Epithelial cell of prostate (primary cell): Measurements from ENCODE around the gene CAMK2D.

Source experiments
- DNase-seq: peaks from one replicate; pipeline ENCODE4 v3.0.0-alpha.2; 2011; ENCODE audit warnings: low read depth, low spot score
- H3K27ac ChIP-seq: fragments of 450-650 bp; 2 replicates; pipeline ENCODE4 v1.5.1; 2017; ENCODE audit warnings: mild to moderate bottlenecking

The CAMK2D gene

DNA sequence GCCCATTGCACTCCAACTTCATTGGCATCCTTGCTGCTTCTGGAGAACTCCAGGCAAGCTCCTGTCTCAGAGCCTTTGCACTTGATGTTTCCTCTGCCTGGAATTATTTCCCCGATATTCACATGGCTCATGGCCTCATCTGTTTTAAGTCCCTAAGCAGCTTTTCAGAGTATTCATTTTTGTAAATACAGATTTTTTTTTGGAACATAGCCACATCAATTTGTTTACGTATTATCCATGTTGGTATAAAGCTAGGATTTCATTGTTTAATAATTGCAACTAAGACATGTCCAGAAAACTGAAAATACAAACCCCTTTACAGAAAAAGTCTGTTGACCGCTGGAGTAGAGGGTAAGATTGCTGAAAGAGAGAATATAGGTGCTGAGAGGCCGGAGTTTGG lies 142.0 kb downstream of the CAMK2D start:
- no peak overlapping the region for H3K27ac ChIP-seq
- DNase-seq, result no peak

DNA sequence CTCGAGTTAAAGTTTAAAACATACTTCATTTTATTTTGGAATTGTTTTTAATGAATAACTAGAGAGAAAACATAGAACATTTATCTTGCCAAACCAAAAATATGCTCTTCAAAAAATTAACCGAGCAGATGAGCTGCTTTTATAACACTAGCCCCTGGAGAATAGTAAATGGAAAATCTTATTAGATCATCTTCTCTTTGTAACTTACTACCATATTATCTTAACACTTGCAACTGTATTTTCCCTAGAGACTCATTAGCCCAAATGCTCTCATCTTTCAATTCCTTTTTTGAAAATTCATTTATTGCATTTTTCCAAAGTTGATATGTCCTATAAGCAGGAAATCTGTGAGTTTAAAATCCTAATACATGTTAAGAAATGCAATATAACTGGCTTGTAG lies 143.3 kb downstream of the CAMK2D start:
- no peak overlapping the region for H3K27ac ChIP-seq
- DNase-seq, result no peak

DNA sequence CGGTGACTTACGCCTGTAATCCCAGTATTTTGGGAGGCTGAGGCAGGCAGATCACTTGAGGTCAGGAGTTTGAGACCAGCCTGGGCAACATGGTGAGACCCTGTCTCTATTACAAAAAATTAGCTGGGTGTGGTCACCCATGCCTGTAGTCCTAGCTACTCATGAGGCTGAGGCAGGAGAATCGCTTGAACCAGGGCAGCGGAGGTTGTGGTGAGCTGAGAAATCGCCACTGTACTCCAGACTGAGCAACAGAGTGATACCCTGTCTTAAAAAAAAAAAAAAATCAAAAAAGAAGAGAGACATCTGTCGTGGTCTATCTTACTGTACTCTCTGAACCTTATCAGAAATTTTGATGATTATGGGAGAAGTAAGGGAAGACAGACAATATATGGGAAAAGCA lies 144.3 kb downstream of the CAMK2D start:
- no peak for DNase-seq
- no peak overlapping the region for H3K27ac ChIP-seq

DNA sequence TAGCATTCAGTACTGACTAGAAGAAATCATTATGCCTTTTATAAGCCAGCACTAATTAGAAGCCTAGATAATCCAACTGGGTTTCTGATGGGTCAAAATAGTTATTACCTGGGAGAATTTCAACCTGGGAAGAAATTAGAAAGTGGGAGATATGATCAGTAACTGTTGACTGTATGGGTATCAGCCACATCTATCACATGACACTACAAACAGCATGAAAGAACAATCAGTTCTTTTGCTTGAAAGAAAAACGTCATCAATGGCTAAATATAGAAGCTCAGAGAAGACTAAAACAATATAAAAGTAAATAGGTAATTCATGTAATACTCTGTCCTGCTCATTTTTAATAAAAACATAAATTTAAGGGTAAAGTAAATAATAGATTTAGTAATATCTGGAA lies 145.1 kb downstream of the CAMK2D start:
- H3K27ac ChIP-seq, result no peak overlapping the region
- DNase-seq, result no peak

DNA sequence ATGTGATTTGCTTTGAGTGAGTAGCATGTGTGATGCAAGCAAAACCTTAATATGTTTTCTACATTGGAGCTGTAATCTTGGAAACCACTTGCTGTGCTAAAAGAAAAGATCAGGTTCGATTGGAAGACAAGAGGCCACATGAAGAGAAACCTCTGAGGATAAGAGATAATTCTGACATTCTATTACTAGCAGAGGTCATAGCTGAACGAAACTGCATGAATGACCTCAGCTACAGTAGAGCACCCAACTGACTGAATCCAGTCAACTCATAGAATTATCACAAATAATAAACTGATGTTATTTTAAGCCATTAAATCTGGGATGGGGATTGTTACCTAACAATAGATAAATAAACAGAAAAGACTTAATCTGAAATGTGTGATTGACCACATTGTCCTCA lies 147.1 kb downstream of the CAMK2D start:
- no peak overlapping the region for H3K27ac ChIP-seq
- DNase-seq, result no peak

DNA sequence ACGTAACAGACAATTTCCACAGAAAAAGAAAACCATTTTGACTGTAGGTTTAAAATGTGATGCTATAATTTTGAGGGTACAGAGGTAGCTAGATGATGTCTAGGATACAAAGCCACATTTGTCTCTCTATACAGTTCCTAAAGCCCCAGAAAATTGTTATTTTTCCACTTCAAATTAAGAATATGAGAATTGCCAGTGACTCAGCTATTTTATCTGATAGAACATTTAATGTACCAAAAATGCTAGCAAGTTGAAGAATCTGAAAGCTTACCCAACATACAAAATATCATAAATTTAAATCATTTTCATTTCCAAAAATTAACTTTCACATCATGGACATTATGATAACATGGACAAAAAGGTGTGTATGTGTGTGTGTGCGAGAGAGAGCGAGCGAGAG lies 148.0 kb downstream of the CAMK2D start:
- H3K27ac ChIP-seq, result no peak overlapping the region

DNA sequence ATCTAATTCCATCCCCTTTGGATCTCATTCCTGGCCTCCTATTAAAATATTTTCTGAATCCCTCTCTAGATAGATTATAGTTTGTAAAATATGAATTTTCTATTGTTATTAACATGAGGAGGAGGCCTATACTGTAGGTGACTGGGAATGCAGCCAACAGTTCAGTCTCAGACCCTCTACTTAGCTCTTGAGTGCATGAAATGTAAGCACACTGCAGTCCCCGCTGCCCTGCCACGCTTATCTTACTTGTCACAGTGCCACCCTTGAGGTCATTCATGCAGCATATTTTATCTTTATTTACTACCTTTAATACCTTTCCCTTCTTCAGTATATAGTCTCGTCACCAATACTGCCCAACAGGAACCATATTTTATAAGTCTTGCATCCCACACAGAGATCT lies 151.0 kb downstream of the CAMK2D start:
- H3K27ac ChIP-seq, result no peak overlapping the region
- DNase-seq, result no peak

More for the DNA sequence above, 148.0 kb downstream of the CAMK2D start:
- no peak for DNase-seq

DNA sequence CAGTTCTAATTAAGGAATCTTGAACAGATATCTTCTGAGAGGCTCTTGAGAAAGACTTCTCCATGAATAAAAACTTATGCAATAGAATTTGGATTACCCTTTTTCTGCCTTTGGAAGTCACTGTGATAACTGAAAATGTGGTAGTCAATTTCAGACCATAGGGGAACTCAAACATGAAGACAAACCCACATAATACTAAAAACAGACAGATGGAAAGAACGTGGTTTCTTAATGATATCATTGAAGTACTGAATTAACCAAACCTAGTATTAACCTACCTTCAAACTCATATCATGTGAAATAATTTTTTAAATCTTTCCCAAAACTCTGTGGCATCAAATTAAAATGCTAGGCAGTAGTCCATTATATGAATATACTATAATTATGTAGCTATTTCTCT lies 153.5 kb downstream of the CAMK2D start:
- DNase-seq, result no peak
- H3K27ac ChIP-seq, result no peak overlapping the region

DNA sequence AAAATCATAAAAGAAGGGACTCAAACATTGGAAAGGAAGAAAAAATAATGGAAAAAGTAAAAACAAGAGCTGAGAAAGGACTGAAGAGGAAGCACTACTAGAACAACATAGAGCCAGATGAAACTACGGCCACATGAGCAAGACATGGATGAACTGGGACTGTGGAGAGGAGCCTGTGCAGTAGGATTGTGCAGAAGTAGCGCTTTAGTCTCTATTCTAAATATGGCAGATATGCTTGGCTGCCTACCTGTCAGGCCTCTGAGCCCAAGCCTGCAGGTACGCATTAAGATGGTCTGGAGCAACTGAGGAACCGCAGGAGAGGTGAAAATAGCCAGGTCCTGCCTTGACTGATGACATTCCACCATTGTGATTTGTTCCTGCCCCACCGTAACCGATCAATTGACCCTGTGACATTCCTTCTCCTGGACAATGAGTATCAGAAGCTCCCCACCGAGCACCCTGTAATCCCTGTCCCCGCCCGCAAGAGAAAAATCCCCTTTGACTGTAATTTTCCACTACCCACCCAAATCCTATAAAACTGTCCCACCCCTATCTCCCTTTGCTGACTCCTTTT lies 154.3 kb downstream of the CAMK2D start:
- H3K27ac ChIP-seq, result no peak overlapping the region
- DNase-seq, result no peak

DNA sequence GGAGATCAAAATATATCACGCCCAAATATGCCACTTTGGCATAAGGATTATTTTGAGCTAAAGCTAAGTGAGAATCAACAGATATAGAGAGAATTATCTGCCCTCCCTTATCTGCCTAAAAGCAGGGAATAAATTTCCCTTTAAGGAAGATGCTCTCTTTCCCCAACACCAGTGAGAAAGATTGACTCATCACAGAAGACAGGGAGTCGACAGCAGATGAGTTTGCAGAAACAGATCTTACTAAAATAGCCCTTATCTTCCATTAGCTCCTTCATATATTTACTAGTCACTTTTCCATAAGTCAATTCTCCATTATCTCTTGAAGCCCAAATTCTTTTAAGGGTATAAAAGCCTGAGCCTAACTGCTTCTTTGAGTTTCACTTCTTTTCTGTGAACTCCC lies 156.6 kb downstream of the CAMK2D start:
- H3K27ac ChIP-seq, result no peak overlapping the region
- DNase-seq, result no peak

DNA sequence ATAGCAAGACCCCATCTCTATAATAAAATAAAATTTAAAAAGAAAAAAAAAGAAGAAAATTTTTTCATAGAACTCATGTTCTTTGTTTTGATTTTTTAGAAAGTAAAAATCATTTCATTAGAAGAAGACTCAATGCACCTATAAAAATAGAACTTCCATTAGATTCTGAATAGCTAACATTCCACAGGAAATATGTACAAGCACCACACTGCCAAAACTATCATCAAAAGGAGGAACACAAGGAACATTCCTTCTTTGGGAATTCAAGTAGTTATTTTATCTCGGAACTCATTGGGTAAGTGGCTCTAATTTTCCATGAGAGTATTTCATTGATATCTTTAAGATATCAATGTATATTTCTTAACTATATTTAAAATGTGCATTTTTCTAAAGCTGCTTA lies 157.6 kb downstream of the CAMK2D start:
- DNase-seq, result no peak
- no peak overlapping the region for H3K27ac ChIP-seq

DNA sequence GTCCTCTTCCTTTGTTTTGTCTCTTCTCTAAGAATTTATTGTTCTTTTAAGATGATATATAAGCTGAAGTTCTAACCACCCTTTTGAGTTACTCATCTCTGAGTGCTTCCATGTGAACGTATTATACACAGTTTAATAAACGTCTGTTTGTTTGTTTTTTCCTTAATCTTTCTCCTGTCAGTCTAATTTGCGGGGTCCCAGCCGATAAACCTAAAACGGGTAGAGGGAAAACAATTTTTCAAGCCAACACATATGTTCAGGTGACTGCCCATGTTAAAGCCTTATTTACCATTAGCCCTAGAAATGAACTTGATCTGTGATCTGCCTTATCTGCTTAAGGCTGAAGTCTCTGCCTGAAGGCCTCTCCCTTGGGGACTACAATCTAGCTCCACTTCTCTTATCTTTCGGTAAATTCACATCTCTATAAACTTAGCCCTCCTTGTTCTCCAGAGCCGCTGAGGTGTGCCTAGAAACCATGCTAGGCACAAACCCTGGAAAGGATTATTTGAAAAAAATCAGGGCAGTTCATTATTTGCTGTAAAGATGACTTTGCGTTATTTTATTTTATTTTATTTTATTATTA lies 158.8 kb downstream of the CAMK2D start:
- no peak for DNase-seq
- H3K27ac ChIP-seq, result no peak overlapping the region

DNA sequence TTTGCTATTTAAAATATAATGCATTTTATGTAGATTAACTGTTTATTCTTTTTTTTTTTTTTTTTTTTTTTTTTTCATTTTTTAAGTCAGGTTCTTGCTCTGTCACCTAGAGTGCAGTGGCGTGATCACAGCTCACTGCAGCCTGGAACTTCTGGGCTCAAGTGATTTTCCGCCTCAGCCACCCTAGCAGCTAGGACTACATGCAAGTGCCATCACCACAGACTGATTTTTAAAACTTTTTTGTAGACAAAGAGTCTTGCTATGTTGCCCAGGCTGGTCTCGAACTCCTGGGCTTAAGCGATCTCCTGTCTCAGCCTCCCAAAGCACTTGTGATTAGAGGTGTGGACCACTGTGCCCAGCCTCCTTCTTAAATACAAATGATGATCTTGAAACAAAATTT lies 159.9 kb downstream of the CAMK2D start:
- H3K27ac ChIP-seq, result no peak overlapping the region
- DNase-seq, result no peak

DNA sequence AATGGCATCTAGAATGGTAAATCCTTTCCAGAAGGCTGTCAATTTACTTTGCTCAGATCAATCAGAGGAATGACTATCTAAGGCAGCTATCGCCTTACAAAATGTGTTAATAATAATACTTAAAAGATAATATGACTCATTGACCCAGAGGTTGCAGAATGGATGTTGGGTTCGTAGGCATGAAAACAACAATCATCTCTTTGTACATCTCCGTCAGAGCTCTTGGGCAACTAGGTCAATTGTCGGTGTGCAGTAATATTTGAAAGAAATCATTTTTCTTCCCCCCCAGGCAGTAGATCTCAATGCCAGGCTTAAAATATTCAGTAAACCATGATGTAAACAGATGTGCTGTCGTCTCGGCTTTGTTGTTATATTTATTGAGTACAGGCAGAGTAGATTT lies 165.1 kb downstream of the CAMK2D start:
- no peak overlapping the region for H3K27ac ChIP-seq
- DNase-seq, result no peak

DNA sequence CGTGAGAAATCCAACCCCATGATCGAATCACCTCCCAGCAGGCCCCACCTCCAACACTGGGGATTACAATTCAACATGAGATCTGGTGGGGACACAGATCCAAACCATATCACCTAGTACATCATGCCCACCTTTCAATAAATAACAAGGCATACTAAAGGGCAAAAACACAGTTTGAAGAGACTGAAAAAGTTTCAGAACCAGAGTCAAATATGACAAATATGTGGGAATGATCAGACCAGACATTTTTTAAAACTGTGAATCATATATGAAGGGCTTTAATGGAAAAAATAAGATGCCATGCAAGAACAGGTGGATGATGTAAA lies 167.3 kb downstream of the CAMK2D start:
- no peak overlapping the region for H3K27ac ChIP-seq
- DNase-seq, result no peak

DNA sequence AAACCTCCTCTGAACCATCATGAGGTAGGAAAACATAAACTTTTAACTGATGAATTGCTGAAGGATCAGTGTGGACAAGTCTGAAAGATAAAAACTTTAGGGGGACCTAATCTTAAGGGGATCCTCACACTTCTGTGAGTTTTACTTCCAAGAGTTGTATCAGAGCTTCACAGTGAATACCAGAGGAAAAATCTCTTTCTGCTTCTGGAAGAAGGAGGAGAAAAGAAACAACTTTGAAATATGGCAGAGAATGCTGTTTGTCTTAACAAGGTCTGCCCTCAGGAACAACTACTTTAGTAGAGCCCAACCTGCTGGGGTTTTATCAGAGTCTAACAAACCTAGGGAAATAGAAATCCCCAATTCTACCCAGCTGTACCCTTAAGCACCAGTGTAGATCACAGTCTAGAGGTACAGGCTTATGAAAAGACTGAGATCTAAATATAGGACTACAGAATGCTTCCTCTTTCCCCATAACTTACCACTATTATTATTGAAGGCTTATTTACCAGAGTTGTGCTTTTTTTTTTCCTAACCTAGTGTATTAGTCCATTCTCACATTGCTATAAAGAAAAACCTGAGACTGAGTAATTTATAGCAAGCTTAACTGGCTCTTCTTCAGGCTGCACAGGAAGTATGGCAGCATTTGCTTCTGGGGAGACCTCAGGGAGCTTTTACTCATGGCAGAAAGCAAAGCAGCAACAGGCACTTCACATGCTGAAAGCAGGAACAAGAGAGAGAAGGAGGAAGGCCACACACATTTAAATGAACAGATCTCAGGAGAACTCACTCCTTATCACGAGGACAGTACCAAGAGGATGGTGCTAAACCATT lies 167.9 kb downstream of the CAMK2D start:
- H3K27ac ChIP-seq, result no peak overlapping the region
- no peak for DNase-seq

DNA sequence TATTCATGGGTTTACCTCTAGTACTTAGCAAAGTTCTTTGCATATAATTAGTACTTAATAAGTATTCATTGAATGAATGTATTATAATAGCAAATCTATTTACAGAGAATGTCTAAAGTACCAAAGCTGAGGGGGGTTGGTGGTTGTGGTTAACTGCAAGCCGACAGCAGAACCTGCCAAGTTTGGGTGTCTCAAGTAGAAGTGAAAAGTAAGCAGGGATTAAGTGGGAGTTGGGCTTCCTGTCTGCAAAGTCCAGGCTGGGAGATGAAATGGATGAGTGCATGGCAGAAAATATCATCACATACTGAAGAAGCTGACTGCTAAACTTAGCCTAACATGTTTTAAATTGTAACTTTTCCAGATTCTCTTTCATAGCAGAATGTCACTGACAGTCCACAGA lies 169.6 kb downstream of the CAMK2D start:
- H3K27ac ChIP-seq, result no peak overlapping the region
- no peak for DNase-seq

DNA sequence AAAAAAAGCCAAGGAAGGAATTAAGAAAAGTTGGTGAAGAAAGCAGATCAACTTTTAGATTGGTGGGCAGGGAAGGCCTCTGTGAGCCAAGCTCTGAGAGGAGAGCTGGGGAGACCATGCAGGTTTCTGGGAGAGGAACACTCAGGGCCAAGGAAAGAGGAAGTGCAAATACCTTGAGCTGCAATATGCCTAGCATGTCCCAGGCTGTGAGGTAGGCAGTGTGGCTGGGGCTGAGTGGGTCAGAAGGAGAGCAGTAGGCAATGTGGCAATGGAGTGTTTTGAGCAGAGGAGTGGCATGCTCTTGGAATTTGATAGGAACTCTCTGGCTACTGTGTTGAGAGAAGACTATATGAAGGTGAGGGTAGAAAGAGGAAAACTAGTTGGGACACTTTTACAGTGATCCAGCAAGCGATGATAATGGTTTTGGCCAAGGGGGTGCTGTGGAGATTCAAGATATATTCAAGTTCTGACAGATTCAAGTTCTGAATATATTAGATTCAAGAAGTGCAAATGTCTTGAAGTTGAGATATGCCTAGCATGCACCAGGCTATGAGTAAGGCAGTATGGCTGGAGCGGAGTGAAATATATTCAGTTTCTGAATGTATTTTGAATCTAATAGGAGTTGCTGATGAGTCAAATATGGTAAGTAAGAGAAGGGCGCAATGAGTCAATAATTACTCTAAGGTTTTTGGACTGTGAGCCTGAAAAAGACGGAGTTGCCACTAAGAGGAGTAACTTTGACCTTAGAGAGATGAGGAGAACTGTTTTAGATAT lies 172.5 kb downstream of the CAMK2D start:
- no peak overlapping the region for H3K27ac ChIP-seq
- DNase-seq, result no peak

DNA sequence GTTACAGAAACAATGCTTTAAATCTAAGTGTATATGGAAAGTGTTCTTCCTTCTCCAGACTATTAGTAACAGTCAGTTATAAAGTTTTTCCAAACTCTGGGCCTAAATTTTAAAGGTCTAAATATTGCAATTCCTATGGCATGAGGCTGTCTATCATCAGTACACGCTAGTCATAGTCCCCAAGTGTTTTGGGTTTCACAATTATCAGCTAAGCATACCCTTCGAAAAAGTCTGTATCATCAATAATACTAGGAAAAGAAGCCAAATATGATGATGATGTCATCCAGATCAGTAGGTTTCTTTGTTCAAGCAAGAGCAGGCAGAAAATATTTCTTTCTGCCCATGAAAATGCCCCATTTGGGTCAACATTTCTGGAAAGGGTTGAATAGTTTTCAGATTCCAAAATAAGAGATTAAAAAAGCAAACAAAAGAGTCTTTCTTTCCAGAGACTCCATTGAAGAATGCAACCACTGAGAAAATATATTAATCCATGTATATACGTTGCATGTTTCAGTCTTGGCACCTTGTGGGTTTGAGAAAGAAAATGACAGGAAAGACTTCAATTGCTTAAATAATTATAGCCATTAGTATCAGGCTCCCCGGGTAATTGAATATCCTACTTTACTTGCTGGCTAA lies 173.8 kb downstream of the CAMK2D start:
- H3K27ac ChIP-seq, result no peak overlapping the region

DNA sequence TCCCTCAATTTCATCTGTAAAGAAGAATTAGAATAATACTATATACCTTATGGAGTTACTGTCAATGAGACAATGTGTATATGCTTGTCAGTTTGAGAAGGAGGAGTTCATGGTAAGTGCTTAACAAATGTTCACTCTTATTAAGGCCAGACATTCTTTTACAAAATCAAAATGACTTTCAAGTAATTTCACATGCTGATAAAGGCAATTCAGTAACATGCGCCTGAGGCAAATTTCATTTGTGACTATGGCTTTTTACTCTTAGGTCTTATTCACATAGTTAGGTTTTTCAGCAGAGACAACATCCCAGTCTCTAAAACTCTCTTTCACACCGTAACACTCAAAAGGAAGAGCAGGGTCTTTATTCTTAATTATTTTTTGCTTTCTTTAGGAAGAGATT lies 174.4 kb downstream of the CAMK2D start:
- no peak overlapping the region for H3K27ac ChIP-seq
- DNase-seq, result no peak

More for the DNA sequence above, 173.8 kb downstream of the CAMK2D start:
- DNase-seq, result no peak

DNA sequence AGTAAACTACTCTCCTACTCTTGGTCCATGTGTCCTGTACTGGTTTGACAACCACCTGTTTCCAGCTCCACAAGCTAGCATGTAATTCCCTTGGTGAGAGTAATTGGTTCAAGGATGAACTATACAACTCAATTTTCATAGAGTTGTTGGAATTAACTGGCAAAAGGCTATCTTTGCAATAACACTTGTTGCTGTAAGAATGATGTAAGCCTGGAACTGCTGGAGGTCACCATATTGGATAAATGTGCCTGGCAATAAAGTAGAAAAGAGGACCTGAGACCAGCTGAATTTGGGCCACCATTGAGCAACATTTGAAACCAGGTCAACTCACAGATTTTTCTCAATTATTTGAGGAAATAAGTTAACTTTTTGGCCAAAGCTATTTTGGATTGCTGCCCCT lies 175.5 kb downstream of the CAMK2D start:
- no peak for DNase-seq
- no peak overlapping the region for H3K27ac ChIP-seq
